Amniotic stem cell (primary cell): Measurements from ENCODE around the gene TLE3.

Source experiments
- DNase-seq: peaks from one replicate; lab custom pipeline; 2025; lab: John Stamatoyannopoulos, UW

The TLE3 gene

GRCh38 chr15:70029297-70029701, 68.4 kb downstream of the TLE3 start:
- DNase-seq = no peak

- no peak for DNase-seq
Observed at GRCh38 chr15:70027518-70027917, 70.2 kb downstream of the TLE3 start.

GRCh38 chr15:70026991-70027390, 70.7 kb downstream of the TLE3 start:
- DNase-seq = no peak

- no peak for DNase-seq
Observed at GRCh38 chr15:70025413-70026296, 72.1 kb downstream of the TLE3 start.

- DNase-seq = no peak
Observed at GRCh38 chr15:70024521-70024920, 73.2 kb downstream of the TLE3 start.

GRCh38 chr15:70023769-70024491, 73.8 kb downstream of the TLE3 start:
- no peak for DNase-seq

GRCh38 chr15:70023064-70023768, 74.5 kb downstream of the TLE3 start:
- DNase-seq = no peak

- no peak for DNase-seq
Observed at GRCh38 chr15:70020229-70020628, 77.5 kb downstream of the TLE3 start.

GRCh38 chr15:70018646-70019600, 78.8 kb downstream of the TLE3 start:
- DNase-seq = no peak

GRCh38 chr15:70017801-70018200, 79.9 kb downstream of the TLE3 start:
- no peak for DNase-seq

- DNase-seq = no peak
Observed at GRCh38 chr15:70017025-70017424, 80.7 kb downstream of the TLE3 start.

- no peak for DNase-seq
Observed at GRCh38 chr15:70016511-70016994, 81.2 kb downstream of the TLE3 start.

GRCh38 chr15:70014860-70015490, 82.7 kb downstream of the TLE3 start:
- no peak for DNase-seq

GRCh38 chr15:70014331-70014730, 83.4 kb downstream of the TLE3 start:
- no peak for DNase-seq

GRCh38 chr15:70013656-70014313, 83.9 kb downstream of the TLE3 start:
- DNase-seq = no peak

- no peak for DNase-seq
Observed at GRCh38 chr15:70012895-70013294, 84.8 kb downstream of the TLE3 start.

- no peak for DNase-seq
Observed at GRCh38 chr15:70008697-70009290, 88.9 kb downstream of the TLE3 start.

GRCh38 chr15:70006259-70007147, 91.2 kb downstream of the TLE3 start:
- DNase-seq = no peak

GRCh38 chr15:70004826-70005225, 92.9 kb downstream of the TLE3 start:
- no peak for DNase-seq
